IPS-18c (cell line): ENCODE results near the gene LILRB5.
"Not testable (repeated sequence)": the region's sequence is repeated elsewhere in the genome, so short reads cannot be mapped to it uniquely, and the experiment has no call there.

Experiments
- H3K4me3 ChIP-seq: 2 replicates; pipeline ENCODE4 v1.7.0; 2013; ENCODE audit warnings: low read depth, mild to moderate bottlenecking, low read length, moderate library complexity; ENCODE audit not compliant: insufficient read depth
- H3K9me3 ChIP-seq: one replicate; pipeline ENCODE4 v1.6.1; 2013; ENCODE audit warnings: mild to moderate bottlenecking, low read length, moderate library complexity; ENCODE audit not compliant: control insufficient read depth, insufficient read depth

LILRB5 gene

GRCh38 chr19:54207983-54208783 is 48.9 kb downstream of the LILRB5 start:
- Histone ChIP-seq H3K4me3 (no peak overlapping the region), H3K9me3 (no peaks in the 10 kb centered on the region)

DNA sequence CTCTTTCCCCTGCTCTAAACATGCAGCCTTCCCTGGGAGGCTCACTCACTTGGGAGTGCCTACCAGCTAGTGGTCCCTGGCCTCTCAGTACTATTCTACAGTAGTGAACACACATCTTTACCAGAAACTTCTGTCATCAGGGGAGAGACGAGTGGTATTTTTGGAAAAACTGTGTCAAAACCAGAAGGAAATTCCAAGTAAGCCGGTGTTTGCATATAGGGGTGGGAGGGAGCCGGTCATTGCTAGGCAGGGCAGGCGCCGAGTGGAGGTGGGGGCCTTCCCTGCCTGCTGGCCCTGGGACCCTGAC is 49.4 kb downstream of the LILRB5 start:
- H3K4me3 ChIP-seq = no peak overlapping the region
- H3K9me3 ChIP-seq = no peaks in the 10 kb centered on the region

GRCh38 chr19:54207193-54207592 is 49.9 kb downstream of the LILRB5 start:
- not testable (repeated sequence) for H3K9me3 ChIP-seq, H3K4me3 ChIP-seq

- no peaks in the 10 kb centered on the region for H3K9me3 ChIP-seq
- no peak overlapping the region for H3K4me3 ChIP-seq
Observed at GRCh38 chr19:54206831-54207177, 50.3 kb downstream of the LILRB5 start.

GRCh38 chr19:54206030-54206830 is 50.8 kb downstream of the LILRB5 start:
- no peaks in the 10 kb centered on the region for H3K9me3 ChIP-seq
- H3K4me3 ChIP-seq = no peak overlapping the region

DNA sequence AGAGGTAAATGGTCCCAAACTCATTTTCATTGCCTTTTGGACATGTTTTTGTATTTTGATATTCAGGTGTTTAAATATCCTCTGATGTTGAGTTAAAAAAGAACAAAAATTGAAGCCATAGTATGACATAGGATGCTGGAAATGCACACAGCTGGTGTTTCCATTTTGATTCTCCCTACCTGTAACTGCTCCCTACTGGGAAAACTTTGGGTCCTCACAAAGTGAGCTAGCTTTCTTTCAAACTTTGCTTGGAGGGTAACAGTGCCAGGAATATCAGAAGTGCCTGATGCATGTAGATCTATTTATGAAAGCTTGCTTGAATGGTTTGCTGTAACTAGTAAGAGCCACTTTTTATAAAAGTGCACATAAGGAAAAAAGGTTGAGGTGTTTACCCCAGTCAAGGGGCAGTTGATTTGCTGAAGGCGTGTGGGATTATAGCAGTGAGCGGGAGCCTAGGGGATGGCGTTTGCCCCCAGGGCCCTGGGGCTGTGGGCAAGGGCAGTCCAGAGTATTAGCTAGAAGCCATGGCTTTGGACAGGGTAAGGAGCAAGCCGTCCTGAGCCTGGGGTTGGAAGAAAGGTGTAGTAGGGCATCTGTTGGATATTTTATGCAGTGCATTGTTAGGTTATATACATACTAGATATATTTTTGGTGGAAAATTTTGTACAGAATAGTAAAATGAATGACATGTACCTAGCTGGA is 52.2 kb downstream of the LILRB5 start:
- Histone ChIP-seq H3K4me3 (no peak overlapping the region), H3K9me3 (no peaks in the 10 kb centered on the region)

DNA sequence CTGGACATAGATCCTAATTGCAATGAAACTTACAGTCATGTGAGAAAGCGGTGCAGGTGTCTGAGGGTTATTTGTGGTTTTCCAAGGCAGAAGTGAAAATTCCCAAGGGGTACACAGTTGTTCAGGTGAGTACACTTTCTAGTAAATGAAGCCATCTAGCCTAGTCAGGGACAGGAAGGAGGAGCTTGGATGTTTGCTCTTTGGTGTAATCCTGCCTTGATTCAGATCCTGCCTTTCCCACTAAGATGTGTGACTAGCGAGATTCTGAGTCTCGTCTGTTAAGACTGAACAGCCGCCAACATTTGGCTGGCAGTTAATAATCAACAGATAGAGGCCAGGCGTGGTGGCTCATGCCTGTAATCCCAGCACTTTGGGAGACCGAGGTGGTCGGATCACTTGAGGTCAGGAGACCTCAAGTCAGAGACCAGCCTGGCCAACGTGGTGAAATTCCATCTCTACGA is 53.9 kb downstream of the LILRB5 start:
- H3K9me3 ChIP-seq = no peaks in the 10 kb centered on the region
- no peak overlapping the region for H3K4me3 ChIP-seq

GRCh38 chr19:54201980-54202379 is 55.1 kb downstream of the LILRB5 start:
- Histone ChIP-seq H3K9me3 (no peaks in the 10 kb centered on the region), H3K4me3 (peak overlapping the region; percentile 95)

DNA sequence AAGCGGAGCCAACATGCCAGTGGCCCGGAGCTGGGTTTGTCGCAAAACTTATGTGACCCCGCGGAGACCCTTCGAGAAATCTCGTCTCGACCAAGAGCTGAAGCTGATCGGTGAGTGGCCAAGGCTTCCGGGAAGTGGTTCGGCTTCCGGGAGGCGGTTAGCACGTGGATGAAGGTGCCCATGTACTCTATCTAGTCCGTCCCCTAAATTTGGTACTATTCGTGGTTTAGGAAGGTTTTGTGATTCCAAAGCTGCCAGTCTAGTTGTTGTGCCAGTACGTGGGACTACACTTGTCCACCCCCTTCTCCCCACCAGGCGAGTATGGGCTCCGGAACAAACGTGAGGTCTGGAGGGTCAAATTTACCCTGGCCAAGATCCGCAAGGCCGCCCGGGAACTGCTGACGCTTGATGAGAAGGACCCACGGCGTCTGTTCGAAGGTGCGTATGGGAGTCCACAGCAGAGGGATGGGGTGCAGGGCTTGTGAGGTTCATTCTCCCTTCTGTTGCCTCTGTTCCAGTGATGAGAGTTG is 55.8 kb downstream of the LILRB5 start:
- Histone ChIP-seq H3K4me3 (peak overlapping the region; percentile 95), H3K9me3 (no peaks in the 10 kb centered on the region)
